ENCODE measurements around the gene SUMO1.
"Not testable (repeated sequence)": the region's sequence is repeated elsewhere in the genome, so short reads cannot be mapped to it uniquely, and the experiment has no call there.

Gene SUMO1

DNA sequence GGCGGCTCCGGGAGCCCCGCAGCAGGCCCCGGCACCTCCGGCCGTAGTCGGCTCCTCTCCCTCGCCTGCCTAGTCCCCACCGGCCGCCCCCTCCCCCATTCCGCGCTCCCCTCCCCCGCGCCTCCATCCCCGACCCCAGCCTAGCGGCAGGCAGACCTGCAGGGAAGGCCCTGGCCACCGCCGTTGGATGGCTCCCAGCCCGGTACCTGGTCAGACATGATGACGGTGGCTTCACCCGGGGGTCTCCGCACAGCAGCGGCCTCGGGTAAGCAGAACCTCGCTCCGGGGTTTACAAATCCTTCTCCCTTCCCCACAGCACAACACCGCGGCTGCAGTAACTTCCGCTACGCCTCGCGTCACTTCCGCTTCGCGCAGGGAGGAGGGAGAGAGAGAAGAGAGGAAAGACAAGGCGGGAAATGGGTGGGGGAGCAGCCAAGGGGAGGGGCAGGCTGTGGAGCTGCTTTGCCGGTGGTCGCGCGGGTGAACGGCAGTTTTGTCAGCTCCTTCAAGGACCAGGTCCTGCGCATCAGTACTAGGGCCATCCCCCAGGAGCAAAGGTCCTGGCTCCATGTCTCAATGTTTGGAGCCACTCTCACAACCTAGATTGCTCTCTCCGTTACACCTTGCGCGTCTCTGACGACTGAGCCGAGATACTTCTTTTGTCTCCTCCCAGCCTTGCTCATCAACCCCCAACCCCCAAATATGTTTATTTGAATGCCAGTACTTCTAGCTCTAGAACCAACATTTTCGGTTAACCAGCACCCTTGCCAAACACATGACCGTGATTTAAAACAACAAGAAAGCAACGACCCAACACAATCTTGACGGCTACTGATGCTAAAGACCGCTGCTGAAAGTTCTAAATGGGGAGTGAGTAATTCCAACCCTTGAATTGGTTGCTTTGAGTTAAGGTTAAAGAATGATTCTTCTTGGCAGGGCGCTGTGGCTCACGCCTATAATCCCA is at the start of gene SUMO1:
SUMO1 (minus strand) TSS at position 364 of the 964 bp plus-strand sequence; CDS start at position 218, 146 bp downstream.
- DNase-seq (ENCODE audit: low read depth) = peak; percentile 63

DNA sequence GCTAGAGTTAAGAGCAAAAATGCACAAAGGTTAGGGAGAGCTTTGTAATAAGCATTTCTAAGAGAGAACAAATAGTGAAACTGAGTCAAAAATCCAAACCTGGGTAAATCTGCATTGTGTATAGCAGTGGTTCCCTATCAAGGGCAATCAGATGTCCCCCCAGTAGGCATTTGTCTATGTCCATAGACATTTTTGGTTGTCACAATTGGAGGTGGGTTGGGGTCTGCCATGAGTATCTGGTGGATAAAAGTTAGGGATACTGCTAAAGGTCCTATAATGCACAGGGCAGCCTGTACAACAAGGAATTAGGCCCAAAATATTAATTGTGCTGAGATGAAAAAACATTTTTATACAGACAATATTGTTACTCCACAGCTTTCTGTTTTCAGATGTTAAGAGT is 48.2 kb upstream of the SUMO1 start:
- no peak for DNase-seq (ENCODE audit: low read depth)

DNA sequence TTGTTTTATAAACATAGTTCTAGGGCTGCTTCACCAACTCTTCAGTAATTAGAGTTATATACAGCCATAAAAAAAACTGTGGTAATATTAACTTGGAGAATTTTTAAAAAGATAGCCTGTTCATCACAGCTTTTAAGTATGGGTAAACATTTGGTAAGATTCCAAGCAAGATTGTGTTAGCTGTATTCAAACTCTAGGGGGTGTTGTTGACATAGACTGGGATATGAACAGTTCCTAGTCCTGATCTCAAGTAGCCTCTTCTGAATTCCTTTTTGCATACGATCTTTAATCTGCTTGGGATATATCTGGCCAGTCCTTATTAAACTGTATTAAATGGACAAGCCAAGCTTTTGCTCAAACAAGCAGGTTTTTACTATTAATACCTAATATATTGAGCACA is 40.5 kb upstream of the SUMO1 start:
- no peak for DNase-seq (ENCODE audit: low read depth)

DNA sequence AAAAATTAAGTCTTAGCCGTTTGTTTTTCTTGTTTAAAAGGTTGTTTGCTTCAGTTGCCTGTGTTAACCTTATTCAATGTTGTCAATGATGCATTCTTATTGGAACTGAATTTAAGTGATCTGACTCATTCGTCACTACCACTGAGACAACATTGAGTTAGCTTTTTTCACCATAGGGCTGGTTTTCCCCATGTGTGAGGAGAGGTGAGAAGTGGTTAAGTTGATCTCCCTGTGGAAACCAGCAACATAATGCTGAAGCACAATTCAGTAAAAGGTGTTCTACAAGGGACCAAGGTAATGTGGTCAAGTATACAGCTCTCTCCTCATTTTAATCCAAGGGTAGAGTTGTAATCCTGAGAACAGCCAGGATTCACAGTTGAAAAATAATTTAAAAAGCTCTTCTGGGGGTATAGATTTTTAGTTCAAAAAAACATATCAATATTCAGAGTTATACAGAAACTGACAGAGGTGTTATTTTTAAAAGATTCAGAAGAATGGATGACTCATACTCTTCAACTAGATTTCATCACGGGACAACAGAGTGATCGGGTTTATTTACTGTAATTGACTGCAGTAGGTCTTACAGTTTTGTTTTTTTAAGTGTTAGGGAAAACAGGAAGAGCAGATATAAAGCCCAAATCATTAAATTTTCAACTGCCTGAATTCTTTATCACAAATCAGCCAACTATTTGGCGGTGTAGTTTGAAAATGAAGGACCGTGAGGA is 39.8 kb upstream of the SUMO1 start:
- DNase-seq (ENCODE audit: low read depth) = peak; percentile 60

DNA sequence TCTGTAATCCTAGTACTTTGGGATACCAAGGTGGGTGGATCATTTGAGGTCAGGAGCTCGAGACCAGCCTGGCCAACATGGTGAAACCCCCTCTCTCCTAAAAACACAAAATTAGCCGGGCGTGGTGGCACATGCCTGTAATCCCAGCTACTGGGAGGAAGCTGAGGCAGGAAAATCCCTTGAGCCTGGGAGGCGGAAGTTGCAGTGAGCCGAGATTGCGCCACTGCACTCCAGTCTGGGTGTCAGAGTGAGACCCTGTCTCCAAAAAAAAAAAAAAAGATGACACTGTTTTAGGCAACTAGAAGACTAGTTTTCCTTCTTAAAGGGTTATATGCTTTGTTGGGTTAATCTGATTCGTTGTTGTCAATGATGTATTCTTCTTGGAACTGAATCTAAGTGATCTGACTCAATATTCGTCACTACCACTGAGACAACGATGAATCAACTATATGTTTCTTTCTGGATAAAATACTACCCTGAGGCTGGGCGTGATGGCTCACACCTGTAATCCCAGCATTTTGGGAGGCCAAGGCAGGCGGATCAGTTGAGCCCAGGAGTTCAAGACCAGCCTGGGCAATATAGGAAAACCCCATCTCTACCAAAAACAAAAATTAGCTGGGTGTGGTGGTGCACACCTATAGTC is 37.8 kb upstream of the SUMO1 start:
- DNase-seq (ENCODE audit: low read depth) = peak; percentile 88

DNA sequence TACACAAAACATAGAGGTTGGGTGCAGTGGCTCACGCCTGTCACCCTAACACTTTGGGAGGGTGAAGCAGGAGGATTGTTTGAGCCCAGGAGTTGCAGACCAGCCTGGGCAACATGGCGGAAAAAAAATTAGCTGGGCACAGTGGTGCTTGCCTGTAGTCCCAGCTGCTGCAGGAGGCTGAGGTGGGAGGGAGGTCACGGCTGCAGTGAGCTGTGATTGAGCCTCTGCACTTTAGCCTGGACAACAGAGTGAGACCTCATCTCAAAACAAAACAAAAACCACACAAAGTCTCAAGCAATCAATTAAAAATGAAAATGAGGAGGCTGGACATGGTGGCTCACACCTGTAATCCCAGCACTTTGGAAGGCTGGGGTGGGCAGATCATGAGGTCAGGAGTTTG is 32.1 kb upstream of the SUMO1 start:
- DNase-seq (ENCODE audit: low read depth) = no peak

DNA sequence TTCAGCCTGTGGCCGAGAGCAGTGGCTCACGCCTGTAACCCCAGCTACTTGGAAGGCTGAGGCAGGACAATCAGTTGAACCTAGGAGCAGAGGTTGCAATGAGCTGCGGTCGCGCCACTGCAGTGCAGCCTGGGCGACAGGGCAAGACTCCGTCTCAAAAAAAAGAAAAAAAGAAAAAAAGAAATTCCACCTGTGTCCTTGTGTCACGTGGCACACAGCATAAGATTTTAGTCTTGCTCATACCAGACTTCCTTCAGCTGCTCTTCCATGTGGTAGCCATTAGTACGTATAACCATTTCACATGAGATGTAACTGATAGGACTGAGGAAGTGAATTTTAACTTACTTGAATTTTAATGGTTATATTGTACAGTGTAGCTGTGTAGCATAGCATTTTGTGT is 31.2 kb upstream of the SUMO1 start:
- no peak for DNase-seq (ENCODE audit: low read depth)

DNA sequence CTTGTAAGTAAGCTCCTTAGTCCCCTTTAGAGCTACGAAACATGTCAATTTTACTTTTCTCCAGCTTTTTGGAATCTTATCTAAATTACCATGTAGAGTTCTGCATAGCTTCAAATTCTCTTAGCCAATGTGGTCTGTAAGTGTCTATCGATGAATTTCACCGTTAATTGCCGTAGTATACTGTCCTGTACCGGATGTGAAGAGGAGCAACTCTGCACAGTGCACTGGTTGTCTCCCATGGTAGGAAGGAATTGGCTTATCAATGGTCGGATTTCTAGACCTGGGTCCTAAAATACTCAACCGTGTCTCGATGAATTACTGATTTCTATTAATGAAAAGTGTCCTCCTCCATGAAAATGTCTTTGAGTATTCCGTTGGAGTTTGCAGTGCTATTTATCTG is 29.1 kb upstream of the SUMO1 start:
- no peak for DNase-seq (ENCODE audit: low read depth)

DNA sequence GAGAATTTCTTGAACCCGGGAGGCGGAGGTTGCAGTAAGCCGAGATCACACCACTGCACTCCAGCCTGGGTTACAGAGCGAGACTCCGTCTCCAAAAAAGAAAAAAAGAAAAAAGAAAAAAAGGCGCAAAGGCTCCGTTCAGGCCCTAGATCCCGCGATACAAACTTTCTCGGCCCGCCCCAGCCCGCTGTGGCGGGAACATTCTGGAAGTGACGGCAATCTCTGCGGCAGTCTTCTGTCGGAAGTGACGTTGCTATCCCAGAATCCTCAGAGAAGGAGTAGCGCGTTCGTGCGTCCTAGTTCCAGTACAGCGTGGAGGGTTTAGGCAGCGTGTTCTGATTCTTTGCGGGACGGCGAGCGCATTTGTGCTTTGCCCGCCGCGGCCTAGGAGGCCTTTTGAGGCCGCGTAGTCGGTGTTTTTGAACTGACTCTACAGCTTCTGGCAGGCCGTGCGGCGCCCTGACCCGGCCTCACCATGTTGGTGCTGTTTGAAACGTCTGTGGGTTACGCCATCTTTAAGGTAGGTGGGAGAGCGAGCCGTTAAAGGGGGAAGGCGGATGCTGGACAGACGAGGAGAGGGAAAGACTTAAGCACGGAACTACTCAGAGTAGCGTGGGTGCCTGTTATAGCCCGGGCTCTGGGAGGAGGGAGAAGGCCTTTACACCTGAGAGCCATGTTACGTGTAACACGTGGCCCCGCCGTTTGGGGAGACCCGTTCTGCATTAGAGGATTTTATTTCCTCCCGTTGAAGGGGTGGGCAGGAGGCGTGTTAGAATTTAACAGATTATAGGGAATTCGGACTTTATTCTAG is 27.3 kb upstream of the SUMO1 start, which contains the start of gene NOP58:
NOP58 (plus strand) TSS at position 297 of the 811 bp plus-strand sequence; CDS start at position 476, 179 bp downstream.
- peak; percentile 92 for DNase-seq (ENCODE audit: low read depth)

DNA sequence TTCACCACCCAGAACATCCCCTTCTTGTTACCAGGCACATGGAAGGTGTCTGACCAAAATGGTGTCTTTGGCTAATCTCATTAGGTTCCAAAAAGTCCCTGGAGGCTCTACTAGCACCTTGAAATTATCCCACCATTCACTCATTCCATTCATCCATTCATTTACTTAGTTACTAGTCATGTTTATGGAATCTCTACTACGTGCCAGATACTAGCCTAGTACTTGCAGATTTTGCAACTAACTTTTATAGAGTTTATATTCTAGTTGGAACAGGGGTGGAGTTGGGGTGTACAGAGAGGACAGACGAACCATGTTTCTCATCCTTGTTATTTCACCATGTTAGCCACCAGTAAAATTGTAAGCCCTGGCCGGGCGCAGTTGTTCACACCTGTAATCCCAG is 23.1 kb upstream of the SUMO1 start:
- DNase-seq (ENCODE audit: low read depth) = no peak

DNA sequence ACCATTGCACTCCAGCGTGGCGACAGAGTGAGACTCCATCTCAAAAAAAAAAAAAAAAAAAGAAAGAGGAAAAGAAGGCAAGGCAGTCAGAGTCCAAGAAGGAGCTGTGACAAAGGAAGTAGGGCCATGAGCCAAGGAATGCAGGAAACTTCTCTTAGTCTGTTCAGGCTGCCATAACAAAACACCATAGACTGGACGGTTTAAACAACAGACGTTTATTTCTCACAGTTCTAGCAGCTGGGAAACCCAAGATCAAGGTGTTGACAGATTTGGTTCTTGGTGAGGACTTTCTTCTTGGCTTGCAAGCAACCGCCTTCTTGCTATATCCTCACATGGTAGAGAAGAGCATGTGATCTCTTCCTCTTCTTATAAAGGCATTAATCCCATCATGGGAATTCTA is 13.1 kb upstream of the SUMO1 start:
- DNase-seq (ENCODE audit: low read depth) = no peak

DNA sequence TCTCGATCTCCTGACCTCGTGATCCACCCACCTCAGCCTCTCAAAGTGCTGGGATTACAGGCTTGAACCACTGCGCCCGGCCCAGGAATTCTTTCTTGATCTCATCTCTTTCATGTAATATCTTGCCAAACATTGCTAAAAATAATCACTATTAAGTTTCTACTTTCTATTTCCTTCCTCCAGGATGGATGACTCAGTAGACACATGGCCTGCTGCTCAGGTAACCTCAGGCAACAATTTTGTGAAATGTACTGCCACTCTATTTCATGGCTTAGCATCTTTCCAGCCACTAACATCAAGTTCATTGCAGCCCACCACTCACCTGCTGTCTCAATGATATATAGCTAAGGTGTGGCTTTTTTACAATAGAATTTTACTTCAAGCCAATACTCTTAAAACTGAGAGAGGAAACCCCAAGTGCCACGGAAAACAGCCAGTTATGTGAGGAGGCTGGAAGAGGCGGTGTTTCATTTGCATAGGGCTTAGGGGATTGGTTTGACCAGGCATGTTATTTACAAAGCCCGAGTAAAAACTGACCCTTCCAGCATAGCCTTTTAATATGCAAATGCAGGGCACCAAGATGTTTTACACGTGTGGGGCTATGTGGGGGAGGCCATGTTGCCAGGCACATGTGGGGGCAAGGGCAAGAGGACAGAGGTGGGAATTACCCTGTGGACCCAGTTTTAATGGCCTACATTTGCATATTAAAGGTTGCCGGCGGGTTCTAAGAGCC is 11.3 kb upstream of the SUMO1 start:
- DNase-seq (ENCODE audit: low read depth) = no peak

DNA sequence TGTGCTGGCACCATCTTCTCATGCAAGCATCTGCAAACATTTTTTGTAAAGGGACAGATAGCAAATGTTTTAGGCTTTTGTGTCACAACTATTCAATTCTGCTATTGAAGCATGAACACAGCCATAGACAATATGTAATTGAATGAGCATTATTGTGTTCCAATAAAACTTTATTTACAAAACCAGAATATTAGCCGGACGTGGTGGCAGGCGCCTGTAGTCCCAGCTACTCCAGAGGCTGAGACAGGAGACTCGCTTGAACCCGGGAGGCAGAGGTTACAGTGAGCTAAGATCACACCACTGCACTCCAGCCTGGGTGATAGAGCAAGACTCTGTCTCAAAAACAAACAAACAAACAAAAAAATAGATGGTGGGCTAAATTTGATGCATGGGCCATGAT is 9.3 kb upstream of the SUMO1 start:
- DNase-seq (ENCODE audit: low read depth) = not testable (repeated sequence)

DNA sequence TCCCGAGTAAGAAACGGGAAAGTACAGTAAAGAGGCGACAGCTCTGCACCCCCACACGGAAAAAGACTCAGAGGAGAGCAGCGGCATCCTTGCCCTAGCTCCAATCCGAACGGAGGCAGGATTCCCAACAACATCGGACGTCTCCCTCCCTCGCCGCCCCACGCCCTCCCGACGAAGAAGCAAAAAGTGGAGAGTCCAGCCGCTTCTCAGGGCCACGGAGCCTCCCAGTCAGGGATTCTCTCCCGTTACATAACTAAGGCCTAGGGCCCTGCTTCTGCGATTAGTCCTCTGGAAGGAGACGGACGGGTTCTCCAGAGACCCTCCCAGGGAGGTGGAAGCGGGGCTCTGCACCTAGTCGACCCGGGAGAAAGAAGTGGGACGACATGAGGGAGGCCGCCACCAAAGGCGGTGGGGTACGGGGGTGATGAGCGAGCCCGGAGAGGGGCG is 587 bp downstream of the SUMO1 start:
- peak; percentile 31 for DNase-seq (ENCODE audit: low read depth)

DNA sequence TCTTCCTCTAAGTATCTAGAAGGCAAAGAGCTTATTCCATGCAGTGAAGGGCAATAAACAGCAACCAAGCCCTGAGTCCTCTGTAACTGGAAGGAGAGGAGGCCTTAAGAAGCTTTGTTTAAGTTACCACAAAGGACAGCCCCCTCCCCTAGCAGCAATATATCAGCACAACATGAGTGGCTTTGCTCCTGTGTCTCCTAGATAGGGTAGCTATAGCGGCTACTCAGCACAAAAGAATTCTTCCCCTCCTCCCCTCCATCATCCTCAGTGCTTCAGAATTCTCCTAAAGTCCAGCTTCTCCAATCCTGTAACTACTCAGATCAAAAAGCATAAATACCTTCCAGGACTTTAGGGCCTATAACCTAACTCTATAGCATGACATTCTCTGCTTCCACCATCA is 16.5 kb downstream of the SUMO1 start:
- DNase-seq (ENCODE audit: low read depth) = no peak

DNA sequence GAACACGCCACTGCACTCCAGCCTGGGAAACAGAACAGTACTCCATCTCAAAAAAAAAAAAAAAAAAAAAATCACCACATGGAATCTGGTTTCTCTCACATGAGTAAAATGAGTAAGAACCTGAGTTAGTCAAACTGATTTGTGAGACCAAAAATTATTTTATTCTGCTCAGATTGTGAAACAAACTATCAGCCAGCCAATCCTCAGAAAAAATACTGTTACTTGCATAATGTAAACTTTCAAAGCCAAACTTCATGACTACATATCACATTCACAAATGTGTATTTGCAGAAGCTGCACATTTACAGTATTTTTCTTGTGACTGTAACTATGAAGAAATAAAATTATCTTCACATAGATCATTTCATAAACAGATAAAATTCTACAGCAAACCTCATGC is 23.2 kb downstream of the SUMO1 start:
- DNase-seq (ENCODE audit: low read depth) = no peak

DNA sequence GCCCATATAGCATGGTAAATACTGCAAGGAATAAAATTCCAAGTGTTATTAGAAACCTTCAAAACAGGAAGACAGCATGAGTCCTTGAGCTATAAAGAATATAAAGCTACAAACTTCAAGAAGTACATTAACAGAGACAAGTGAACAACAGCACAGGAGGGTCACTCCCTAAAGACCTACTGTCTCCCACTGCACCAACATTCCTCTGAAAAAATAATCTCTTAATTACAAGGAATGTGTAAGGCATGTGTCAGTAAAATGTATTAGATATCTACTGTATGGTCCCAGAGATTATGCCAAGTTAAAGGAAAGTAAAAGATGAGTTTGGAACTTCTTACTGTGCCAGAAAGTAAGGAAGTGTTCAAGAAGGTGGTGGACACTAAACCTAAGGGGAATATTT is 29.9 kb downstream of the SUMO1 start:
- DNase-seq (ENCODE audit: low read depth) = no peak

DNA sequence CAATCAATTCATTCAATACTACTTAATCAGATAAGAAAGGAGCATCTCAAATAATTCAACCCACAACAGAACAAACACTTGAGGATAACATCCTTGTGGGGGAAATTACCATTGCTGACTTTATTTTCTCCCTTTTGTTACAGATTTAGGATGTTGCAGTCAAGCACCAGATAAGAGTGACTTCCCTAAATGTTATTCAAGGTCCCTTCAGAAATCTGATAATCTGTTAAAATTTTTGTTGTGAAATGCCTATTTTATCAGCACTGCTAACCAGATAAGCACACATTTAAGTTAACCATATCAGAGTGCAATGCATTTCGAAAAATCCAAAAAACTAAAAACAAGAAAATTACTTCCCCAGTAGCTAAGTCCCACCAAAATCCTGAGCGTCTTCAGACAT is 33.5 kb downstream of the SUMO1 start:
- DNase-seq (ENCODE audit: low read depth) = no peak

DNA sequence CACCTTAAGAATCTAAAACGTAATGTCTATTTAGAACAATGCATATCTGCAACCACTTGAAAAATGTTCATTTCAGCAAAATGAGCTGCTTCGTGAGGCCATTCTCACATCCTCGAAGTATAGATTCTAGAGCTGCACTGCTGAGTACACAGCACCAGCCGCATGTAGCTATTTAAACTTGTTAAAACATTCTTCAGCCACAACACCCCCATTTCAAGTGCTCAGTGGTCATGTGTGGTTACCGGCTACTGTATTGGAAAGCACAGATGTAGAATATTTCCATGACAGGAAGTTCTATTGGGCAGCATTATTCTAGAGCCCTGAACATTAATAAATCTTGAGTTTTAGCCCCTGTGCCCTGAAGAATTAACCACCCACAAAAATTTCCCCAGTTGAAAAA is 35.0 kb downstream of the SUMO1 start:
- DNase-seq (ENCODE audit: low read depth) = no peak

DNA sequence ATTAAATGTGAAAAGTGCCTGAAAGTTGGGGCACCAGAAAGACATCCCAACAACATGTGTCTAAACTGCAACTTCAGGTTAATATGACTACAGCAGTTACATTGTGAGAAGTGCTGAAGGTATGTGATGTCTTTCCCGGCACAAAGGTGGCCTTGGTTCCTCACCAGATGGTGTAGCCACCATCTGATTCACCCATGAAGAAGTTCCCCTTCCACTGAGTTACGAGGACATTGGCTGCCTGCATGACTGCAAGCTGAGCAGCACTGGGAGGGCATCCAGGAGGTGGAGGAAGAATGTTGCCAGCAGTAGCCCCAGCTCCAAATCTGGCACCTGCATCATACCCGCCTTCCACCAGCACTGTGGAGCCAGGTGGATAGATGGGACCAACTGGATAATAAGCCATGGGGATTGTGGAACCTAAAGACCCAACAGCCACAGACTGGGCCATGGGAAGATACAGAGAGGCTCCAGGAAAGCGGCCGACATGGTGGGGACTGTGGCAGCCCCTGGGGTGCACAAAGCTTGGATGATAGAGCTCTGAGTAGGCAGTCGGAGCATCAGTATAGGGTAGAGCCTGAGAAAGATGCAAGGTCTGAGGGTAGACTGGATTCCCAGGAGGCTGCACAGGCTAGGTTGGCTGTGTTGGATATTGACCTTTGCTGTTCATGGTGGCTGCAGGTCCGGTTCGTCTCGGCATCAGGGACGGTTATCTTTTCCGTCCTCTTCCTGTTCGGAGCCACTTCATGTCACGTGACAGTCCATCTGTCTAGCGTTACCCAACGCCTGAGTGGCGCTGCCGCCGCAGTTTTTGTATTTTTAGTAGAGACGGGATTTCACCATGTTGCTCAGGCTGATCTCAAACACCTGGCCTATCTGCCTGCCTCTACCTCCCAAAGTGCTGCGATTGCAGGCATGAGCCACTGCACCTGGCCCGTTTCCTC is 36.9 kb downstream of the SUMO1 start:
- no peak for DNase-seq (ENCODE audit: low read depth)
